HG03039 (cell line): ENCODE measurements around the gene SMURF2.
A peak's percentile ranks its signal among the peaks of the same experiment; 100 is the strongest.
"Not testable (repeated sequence)": the region's sequence is repeated elsewhere in the genome, so short reads cannot be mapped to it uniquely, and the experiment has no call there.

Source experiments
- ATAC-seq: cut with Tn5 transposase; IDR thresholded peaks from one replicate; pipeline ENCODE4 v1.9.1; 2021; ENCODE audit warnings: mild to moderate bottlenecking, moderate library complexity; ENCODE audit not compliant: unreplicated experiment

Gene SMURF2

GRCh38 chr17:64599187-64599676 lies 62.9 kb downstream of the SMURF2 start:
- peak; percentile 87 for ATAC-seq

GRCh38 chr17:64598672-64599071 lies 63.4 kb downstream of the SMURF2 start:
- ATAC-seq = no peak

GRCh38 chr17:64596988-64597387 lies 65.1 kb downstream of the SMURF2 start:
- no peak for ATAC-seq

GRCh38 chr17:64596439-64596838 lies 65.7 kb downstream of the SMURF2 start:
- no peak for ATAC-seq

- no peak for ATAC-seq
Observed at GRCh38 chr17:64591944-64592343, 70.2 kb downstream of the SMURF2 start.

- no peak for ATAC-seq
Observed at GRCh38 chr17:64585146-64585545, 77.0 kb downstream of the SMURF2 start.

GRCh38 chr17:64583038-64583437 lies 79.1 kb downstream of the SMURF2 start:
- ATAC-seq = no peak

GRCh38 chr17:64580384-64581315 lies 81.5 kb downstream of the SMURF2 start:
- ATAC-seq = no peak

GRCh38 chr17:64579917-64580316 lies 82.2 kb downstream of the SMURF2 start:
- no peak for ATAC-seq

- ATAC-seq = not testable (repeated sequence)
Observed at GRCh38 chr17:64577025-64577424, 85.1 kb downstream of the SMURF2 start.

- no peak for ATAC-seq
Observed at GRCh38 chr17:64575431-64575830, 86.7 kb downstream of the SMURF2 start.

GRCh38 chr17:64574646-64575045 lies 87.5 kb downstream of the SMURF2 start:
- ATAC-seq = no peak

- no peak for ATAC-seq
Observed at GRCh38 chr17:64573214-64573613, 88.9 kb downstream of the SMURF2 start.

GRCh38 chr17:64572682-64573154 lies 89.4 kb downstream of the SMURF2 start:
- no peak for ATAC-seq

GRCh38 chr17:64571746-64572145 lies 90.4 kb downstream of the SMURF2 start:
- ATAC-seq = no peak

GRCh38 chr17:64565563-64565962 lies 96.5 kb downstream of the SMURF2 start:
- no peak for ATAC-seq

- ATAC-seq = no peak
Observed at GRCh38 chr17:64564098-64564497, 98.0 kb downstream of the SMURF2 start.

- no peak for ATAC-seq
Observed at GRCh38 chr17:64555281-64555680, 106.8 kb downstream of the SMURF2 start.

GRCh38 chr17:64554028-64554637 lies 108.0 kb downstream of the SMURF2 start:
- no peak for ATAC-seq

- ATAC-seq = no peak
Observed at GRCh38 chr17:64551461-64551860, 110.6 kb downstream of the SMURF2 start.

GRCh38 chr17:64547319-64547718 lies 114.8 kb downstream of the SMURF2 start:
- no peak for ATAC-seq

GRCh38 chr17:64546716-64547115 lies 115.4 kb downstream of the SMURF2 start:
- ATAC-seq = no peak
